NOMO-1 treated with DMSO at 0.1 percent for 48 hours (cell line): Measurements from ENCODE around the gene ZNF311.
"Not testable (repeated sequence)": the region's sequence is repeated elsewhere in the genome, so short reads cannot be mapped to it uniquely, and the experiment has no call there.

Source experiments
- DNase-seq: peaks from one replicate; lab custom pipeline; 2025; ENCODE audit not compliant: unreplicated experiment; lab: John Stamatoyannopoulos, UW

Gene ZNF311

DNA sequence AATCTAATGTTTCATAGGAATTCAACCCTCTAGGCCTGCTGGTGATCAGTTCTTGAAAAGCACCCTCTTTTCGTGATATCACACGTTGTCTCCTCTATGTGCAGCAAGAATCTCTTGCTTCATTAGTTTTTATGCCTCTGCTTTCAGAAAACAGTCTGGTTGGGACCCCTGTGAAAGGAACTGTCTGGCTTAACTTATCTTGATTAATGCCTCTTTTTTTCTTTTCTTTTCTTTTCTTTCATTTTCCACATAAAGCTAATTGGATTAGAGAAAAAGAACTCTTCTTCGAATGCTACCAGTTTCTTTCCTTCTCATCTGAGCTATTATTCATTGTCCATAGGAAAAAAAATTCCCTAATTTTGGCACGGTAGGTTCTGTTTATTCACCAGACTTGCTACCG lies 21.3 kb downstream of the ZNF311 start:
- DNase-seq: no peak

DNA sequence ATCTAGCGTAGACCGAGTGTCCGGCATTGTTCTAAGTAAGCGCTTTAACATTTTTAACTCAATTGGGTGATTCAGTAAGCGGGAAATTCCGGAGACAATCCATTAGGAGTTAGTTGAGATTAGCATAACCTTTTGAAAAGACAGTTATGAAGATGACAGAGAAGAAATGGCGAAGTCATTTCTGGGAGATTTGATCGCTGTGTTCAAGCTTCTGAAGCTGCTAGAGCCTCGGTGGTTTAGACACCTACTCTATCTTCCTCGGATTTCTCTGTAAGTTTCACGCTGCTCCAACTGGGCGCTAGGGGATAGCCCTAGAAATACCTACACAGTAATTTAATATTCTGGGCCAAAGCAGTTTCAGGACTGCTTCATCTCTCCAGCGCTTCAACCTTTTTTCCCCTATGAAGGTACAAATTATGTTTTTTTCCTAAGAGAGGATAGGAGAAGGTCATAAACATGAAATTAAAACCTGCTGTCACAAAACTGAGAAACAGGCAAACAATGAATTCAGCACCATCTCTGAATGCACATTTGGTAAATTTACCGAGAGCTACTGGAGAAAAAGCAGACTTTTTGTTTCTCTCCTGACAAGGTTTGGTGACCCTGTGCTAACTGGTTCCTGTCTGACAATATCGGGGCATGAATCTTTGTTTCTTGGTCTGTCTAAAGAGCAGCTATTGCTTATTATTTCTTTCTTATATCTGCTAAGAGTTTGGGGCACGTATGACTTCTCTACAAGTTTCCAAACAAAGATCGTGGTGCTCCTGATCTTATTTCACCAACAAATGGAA lies 22.4 kb downstream of the ZNF311 start:
- DNase-seq: peak; percentile 57

DNA sequence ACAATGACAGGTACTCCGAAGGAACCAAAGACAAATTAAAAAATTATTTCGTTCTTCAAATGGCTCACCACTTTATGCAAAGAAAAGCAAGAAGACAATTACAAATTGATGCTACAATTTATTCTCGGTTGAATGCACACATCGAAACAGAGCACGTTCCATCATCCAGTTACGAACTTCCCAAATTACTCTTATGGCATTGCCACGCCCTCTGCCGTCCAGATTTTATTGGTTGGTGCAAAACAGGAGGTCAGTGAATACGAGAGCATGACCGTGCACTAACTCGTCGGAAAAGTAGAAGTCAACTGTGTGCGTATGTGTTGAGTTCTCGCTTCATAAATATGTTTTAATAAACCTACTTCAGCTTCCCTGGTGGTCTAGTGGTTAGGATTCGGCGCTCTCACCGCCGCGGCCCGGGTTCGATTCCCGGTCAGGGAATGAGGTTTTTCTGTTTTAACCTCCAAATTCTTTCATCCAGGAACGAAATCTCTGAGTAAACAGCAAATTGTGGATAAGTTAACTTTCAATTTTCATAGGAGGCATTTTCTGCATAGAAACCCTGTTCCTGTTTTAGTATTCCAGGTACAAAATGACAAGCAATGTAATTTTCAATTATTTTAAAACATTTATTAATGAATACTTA lies 23.2 kb downstream of the ZNF311 start:
- peak; percentile 93 for DNase-seq

DNA sequence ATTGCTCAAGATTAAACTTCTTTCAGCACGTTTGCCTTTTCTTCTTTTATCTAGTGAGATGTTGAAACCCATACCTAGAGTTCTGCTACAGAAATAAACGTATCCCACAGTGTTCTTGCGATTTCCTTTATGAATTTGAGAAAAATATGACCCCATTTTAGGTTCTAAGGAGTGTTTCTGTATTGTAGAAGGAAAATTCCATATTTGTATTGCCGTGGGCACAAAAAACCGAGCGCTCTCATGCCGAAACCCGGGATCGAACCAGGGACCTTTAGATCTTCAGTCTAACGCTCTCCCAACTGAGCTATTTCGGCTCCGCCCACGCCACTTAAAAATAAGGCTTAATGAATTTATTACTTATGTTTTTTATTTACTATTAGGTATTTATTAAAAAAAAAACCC lies 23.7 kb downstream of the ZNF311 start:
- DNase-seq: peak; percentile 70

DNA sequence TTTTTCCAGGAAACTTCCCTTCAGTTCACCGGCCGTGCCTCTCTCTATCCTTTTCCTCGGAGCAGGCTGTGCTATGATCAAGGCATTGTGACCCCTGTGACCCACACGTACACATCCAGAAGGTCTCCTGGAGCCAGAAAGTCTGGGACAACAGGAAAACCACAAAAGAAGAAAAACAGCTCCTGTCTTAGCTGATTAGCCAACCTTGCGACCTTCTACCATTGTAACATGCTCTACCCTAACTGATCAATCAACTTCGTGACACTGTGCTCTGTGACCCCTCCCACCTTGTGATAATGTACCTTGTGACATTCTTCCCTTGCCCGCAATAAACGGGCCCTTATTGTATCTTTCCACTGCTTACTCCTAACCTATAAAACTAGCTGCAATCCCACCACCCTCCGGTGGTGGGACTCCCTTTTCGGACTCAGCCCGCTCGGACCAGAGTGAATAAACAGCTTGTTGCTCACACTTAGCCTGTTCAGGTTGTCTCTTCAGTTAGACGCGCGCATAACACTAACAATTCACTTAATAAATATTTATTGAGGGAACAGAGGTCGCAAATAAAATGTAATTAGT lies 24.2 kb downstream of the ZNF311 start:
- DNase-seq: peak; percentile 82

DNA sequence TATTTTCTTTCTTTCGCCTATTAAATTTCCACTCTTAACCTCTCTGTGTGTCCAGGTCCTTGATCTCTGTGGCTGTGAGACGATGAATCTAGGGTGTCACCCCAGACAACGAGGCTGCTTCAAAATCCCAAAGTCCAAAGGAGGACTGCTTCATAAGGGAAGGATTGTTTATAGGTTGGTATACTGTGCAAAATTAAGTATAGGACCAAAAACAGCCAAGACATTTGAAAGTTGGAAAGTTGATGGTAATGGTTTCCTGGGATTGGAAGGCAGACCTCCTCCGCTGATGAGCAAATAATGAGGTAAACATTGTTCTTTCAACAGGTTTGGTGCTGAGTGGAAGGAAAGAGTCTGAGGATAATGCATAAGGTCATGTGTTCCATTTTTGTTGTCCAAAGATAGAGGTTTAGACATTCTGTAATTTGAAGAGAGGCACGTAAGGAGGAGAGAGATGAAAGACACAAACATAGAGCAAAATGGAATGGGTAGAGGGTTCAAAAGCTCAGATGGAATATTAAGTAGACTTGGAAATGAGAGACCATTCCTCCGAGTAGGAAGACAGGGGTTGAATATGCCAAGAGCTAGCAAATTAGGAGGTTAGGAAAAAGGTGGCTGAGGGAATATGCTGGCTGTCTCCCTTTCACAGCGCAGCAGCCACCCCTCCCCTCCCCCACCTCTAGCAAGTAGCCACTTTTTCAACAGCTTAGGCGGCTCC lies 24.8 kb downstream of the ZNF311 start:
- no peak for DNase-seq

DNA sequence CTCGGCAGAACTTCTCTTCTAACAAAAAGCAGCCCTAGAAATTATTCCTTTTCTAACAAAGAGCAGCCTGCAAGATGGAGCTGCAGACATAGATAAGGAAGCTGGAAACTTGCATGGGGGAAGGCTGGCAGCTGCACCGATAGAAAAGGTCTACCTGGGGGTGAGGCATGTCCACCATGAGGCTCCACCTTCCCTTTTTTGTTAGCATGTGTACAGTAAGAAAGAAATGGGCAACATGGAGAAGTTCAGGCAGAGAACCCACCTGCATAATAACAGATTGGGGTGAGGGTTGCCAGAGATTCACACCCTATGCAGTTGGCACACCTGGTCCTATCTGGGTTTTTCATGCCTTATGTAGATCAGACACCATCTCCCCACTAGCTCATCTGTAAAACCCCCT lies 25.4 kb downstream of the ZNF311 start:
- no peak for DNase-seq

DNA sequence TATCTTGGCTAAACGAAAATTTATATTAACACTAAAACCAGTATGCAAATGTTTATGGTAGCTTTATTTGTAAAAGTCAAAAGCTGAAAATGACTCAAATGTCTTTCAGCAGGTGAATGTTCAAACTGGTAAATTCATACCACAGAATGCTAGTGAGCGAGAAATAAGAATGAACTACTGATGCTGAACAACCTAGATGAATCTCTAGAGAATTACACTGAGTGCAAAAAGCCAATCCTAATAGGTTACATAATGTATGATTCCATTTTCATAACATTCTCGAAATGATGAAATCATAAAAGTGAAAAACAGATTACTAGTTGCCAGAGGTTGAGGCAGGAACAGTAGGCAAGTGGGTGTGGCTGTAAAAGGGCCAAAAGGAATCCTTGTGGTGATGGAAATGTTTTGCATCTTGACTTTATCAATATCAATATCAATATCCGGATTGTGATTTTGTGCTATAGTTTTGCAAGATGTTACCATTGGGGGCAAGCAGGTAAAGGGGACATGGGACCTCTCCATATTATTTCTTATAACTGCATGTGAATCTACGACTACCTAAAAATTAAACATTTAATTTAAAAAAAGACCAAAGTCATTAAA lies 26.1 kb downstream of the ZNF311 start:
- no peak for DNase-seq

DNA sequence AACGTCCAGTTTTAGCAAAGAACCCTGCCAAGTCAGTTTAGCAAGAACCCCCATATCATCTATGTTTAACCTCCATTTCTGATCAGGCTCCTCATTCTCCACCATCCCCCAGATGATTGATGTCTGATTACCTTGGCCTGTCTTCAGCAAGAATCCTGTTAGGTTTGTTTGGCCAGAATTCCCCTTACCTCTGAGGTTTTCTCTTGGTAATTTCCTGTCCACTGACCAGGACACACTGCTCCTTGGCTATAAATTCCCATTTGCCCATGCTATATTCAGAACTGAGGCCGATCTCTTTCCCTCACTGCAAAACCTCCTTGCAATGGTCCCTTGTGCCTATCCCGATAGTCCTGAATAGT lies 27.0 kb downstream of the ZNF311 start:
- no peak for DNase-seq

DNA sequence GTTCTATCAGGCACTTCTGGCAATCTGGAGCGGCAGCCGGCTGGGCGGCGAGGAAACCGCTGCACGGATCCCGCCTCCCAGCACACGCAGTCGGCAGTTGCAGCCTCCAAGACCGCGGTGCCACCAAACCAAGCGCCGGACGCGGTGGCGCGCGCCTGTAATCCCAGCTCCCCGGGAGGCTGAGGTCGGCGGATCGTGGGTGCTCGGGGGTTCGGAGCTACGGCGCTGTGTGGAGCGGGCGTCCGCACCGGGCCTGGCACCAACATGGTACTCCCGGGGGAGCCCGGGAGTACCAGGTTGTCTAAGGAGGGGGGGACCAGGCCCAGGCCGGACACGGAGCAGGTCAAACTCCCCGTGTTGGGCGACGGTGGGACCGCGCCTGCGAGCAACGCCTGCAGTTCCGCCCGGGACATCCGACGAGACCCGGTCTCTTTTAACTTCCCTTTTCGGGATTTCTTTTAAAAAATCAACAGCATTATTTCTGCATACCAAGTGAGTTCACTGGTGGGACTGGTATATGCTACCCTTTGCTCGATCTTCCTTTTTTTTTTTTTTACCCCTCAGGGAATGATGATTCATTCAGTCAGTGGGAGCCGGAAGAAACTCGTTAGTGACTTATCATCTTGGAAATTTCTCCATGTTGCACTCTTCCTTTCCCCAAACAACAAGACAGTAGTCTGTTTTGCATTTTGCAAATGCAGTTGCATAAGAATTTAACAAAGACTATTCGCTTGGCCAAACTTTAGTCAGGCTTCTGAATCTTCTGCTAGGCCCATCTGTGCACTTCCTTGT lies 27.6 kb downstream of the ZNF311 start:
- DNase-seq: peak; percentile 68

DNA sequence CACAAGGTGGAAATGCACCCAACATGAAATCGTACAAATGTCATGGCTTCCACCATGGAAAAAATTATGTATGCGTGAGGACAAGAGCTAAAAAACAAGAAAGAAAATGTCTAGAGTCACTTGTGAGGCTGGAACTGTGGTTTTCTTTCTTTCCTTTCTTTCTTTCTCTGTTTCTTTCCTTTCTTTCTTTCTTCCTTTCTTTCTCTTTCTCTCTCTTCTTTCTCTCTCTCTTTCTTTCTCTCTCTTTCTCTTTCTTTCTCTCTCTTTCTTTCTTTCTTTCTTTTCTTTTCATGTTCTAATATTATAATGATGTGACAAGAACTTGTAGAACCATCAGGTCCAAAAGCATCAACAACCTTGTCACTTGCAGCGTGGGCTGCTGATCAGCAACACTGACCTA lies 28.4 kb downstream of the ZNF311 start:
- DNase-seq: no peak

DNA sequence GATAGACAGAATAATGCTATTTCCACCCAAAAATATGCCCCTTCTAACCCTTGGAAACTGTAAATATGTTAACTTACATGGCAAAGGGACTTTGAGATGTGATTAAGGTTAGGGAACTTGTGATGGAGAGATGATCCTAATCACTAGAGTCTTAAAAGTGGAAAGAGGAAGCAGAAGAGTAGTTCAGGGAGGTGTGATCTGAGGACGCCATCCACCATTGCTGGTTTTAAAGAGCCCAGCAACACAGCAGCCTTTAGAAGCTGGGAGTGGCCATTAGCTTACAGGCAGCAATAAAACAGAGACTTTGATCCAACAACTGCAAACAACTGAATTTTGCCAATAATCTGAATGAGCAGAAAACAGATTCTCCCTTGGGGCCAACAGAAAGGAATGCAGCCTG lies 30.6 kb downstream of the ZNF311 start:
- DNase-seq: peak; percentile 5

DNA sequence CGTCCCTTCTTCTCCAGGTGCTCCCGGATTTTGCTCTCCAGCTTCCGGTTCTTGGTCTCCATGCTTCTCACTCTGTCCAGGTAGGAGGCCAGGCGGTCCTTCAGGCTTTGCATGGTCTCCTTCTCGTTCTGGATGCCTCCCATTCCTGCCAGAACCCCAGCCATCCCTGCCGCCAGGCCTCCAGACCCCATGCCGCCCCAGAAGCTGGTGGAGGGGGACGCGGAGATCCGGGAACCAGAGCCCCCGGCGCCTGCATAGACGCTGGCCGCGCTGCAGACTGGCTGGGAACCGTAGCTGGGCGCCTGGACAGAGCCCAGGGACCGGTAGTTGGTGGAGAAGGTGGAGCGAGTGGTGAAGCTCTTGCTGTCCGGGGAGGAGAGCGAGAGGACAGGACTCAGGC lies 35.1 kb downstream of the ZNF311 start:
- not testable (repeated sequence) for DNase-seq

DNA sequence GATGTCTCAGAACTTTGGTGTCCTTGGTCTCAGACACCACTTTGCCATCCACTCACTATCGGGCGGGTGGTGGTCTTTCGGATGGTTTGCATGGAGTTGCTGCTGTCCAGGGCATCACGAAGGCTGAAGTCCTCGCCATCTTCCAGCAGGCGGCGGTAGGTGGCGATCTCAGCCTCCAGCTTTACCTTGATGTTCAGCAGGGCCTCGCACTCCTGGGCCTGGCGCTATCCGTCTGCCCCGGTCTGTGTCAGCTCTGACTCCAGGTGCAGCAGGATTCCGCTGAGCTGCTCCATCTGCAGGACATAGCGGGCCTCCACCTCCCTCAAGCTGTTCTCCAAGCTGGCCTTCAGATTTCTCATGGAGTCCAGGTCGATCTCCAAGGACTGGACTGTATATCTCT lies 36.0 kb downstream of the ZNF311 start:
- DNase-seq: no peak

DNA sequence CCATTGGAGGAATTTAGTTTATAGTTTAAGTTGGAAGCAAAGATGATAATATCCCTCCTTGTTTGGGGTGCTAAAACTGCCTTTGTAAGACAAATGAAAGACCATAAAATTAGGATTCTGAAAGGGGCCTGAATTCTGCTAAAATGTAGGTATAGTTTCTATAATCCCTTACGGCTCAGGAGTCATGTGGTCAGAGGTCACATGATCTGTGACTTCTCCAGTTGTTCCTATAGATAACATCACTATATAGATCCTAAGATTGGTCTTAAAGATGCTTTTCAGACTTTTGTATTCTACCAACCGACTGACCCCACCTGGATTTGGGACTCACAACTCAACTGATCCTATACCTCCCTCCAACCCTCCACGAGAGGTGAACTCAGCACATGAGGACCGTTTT lies 36.6 kb downstream of the ZNF311 start:
- DNase-seq: no peak

DNA sequence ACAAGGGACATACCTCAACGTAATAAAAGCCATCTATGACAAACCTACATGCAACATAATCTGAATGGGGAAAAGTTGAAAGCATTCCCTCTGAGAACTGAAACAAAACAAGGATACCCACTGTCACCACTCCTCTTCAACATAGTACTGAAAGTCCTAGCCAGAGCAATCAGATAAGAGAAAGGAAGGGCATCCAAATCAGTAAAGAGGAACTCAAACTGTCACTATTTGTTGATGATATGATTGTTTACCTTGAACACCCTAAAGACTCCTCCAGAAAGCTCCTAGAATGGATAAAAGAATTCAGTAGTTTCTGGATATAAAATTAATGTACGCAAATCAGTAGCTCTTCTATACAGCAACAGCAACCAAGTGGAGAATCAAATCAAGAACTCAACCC lies 39.4 kb downstream of the ZNF311 start:
- no peak for DNase-seq

DNA sequence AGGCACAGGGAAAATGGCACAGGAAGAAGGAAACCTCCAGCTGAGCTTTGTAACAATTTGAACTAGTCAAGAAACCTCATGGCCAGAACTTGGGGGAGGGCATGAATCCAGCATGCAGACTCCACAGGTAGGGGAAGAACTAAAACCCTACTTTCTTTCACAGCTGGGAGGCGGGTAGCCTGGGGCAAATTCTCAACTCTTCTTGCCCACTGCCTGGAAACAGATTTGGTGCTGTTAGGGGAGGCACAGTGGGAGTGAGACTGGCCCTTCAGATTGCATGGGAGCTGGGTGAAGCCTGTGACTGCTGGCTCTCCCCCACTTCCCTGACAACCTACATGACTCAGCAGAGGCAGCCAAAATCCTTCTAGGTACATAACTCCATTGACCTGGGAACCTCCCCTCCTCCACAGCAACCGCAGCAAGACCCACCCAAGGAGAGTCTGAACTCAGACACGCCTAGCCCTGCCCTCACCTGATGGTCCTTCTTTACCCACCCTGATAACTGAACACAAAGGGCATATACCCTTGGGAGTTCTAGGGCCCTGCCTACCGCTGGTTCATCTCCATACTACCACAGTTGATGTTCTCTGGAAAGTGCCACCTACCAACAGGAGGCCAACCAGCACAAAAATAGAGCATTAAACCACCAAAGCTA lies 44.1 kb downstream of the ZNF311 start:
- no peak for DNase-seq

DNA sequence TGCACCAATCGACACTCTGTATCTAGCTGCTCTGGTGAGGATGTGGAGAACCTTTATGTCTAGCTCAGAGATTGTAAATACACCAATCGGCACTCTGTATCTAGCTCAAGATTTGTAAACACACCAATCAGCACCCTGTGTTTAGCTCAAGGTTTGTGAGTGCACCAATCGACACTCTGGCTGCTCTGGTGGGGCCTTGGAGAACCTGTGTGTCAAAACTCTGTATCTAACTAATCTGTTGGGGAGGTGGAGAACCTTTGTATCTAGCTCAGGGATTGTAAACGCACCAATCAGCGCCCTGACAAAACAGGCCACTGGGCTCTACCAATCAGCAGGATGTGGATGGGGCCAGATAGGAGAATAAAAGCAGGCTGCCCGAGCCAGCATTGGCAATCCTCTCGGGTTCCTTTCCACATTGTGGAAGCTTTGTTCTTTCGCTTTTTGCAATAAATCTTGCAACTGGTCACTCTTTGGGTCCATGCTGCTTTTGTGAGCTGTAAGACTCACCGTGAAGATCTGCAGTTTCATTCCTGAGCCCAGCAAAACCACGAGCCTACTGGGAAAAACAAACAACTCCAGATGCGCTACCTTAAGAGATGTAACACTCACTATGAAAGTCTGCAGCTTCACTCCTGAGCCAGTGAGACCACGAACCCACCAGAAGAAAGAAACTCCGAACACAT lies 46.4 kb downstream of the ZNF311 start:
- not testable (repeated sequence) for DNase-seq

DNA sequence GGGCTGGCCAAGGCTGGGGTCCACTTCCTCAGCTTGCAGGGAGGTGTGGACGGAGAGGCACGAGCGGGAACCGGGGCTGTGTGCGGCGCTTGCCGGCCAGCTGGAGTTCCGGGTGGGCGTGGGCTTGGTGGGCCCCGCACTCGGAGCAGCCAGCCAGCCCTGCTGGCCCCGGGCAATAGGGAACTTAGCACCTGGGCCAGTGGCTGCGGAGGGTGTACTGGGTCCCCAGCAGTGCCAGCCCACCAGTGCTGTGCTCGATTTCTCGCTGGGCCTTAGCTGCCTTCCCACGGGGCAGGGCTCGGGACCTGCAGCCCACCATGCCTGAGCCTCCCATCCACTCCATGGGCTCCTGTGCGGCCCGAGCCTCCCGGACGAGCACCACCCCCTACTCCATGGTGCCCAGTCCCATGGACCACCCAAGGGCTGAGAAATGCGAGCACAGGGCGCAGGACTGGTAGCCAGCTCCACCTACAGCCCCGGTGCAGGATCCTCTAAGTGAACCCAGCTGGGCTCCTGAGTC lies 47.3 kb downstream of the ZNF311 start:
- DNase-seq: not testable (repeated sequence)
